Memory B cell (primary cell): ENCODE results near the gene MUC15.

Experiments used
- ATAC-seq: fragments of 150-1000 bp; cut with Tn5 transposase; 2 replicates; pipeline ENCODE4 v1.10.0; 2021; ENCODE audit warnings: low read depth, mild to moderate bottlenecking, moderate library complexity
- DNase-seq, 2 donors: peaks; one replicate each; pipeline ENCODE4 v3.0.0; 2022; ENCODE audit warnings: low spot score in 2 of 2
- H3K27ac Mint-ChIP-seq: one replicate; pipeline ENCODE4 v1.8.0; 2022; ENCODE audit warnings: mild to moderate bottlenecking, moderate library complexity, mixed read lengths
- H3K27me3 Mint-ChIP-seq: one replicate; pipeline ENCODE4 v1.8.0; 2022; ENCODE audit warnings: mixed read lengths
- H3K36me3 Mint-ChIP-seq: one replicate; pipeline ENCODE4 v1.8.0; 2022; ENCODE audit warnings: mild to moderate bottlenecking, mixed read lengths
- H3K4me1 Mint-ChIP-seq: one replicate; pipeline ENCODE4 v1.8.0; 2022; ENCODE audit warnings: mixed read lengths
- H3K4me3 Mint-ChIP-seq: one replicate; pipeline ENCODE4 v1.8.0; 2022; ENCODE audit warnings: mild to moderate bottlenecking, moderate library complexity, mixed read lengths
- H3K9me3 Mint-ChIP-seq: one replicate; pipeline ENCODE4 v1.8.0; 2022; ENCODE audit warnings: mixed read lengths

Gene MUC15

GRCh38 chr11:26587073-26587472, 15.0 kb upstream of the MUC15 start:
- Mint-ChIP-seq H3K4me1 (no peaks in the 10 kb centered on the region), H3K27ac (no peak overlapping the region), H3K9me3 (no peaks in the 10 kb centered on the region), H3K4me3 (no peak overlapping the region), H3K36me3 (no peaks in the 10 kb centered on the region), H3K27me3 (no peaks in the 10 kb centered on the region)
- ATAC-seq (no peak), DNase-seq (no peak)

GRCh38 chr11:26584818-26585217, 12.8 kb upstream of the MUC15 start:
- Mint-ChIP-seq H3K4me1 (no peaks in the 10 kb centered on the region), H3K27ac (no peak overlapping the region), H3K9me3 (no peaks in the 10 kb centered on the region), H3K4me3 (no peak overlapping the region), H3K36me3 (no peaks in the 10 kb centered on the region), H3K27me3 (no peaks in the 10 kb centered on the region)
- no peak for DNase-seq
- ATAC-seq = no peak

- Mint-ChIP-seq H3K9me3 (no peaks in the 10 kb centered on the region), H3K4me3 (no peak overlapping the region), H3K27me3 (no peaks in the 10 kb centered on the region), H3K27ac (no peak overlapping the region), H3K36me3 (no peaks in the 10 kb centered on the region), H3K4me1 (no peaks in the 10 kb centered on the region)
- no peak for DNase-seq
- no peak for ATAC-seq
These were observed 11.5 kb upstream of the MUC15 start for GRCh38 chr11:26583550-26583949.

- ATAC-seq (no peak), DNase-seq (no peak)
- Mint-ChIP-seq H3K9me3 (no peaks in the 10 kb centered on the region), H3K36me3 (no peaks in the 10 kb centered on the region), H3K27ac (no peak overlapping the region), H3K4me1 (no peaks in the 10 kb centered on the region), H3K27me3 (no peaks in the 10 kb centered on the region), H3K4me3 (no peak overlapping the region)
These were observed 8.9 kb upstream of the MUC15 start for GRCh38 chr11:26580929-26581328.

GRCh38 chr11:26579683-26580082, 7.6 kb upstream of the MUC15 start:
- Mint-ChIP-seq H3K36me3 (no peaks in the 10 kb centered on the region), H3K4me3 (no peak overlapping the region), H3K4me1 (no peaks in the 10 kb centered on the region), H3K27ac (no peak overlapping the region), H3K9me3 (no peaks in the 10 kb centered on the region), H3K27me3 (no peaks in the 10 kb centered on the region)
- ATAC-seq (no peak), DNase-seq (no peak)

- ATAC-seq = no peak
- H3K27me3 Mint-ChIP-seq = no peaks in the 10 kb centered on the region
- H3K36me3 Mint-ChIP-seq = no peaks in the 10 kb centered on the region
- no peak overlapping the region for H3K27ac Mint-ChIP-seq
- H3K4me3 Mint-ChIP-seq = no peak overlapping the region
- DNase-seq = no peak
- no peaks in the 10 kb centered on the region for H3K9me3 Mint-ChIP-seq
- no peaks in the 10 kb centered on the region for H3K4me1 Mint-ChIP-seq
These were observed 7.1 kb upstream of the MUC15 start for GRCh38 chr11:26578998-26579661.

- H3K36me3 Mint-ChIP-seq = no peaks in the 10 kb centered on the region
- no peaks in the 10 kb centered on the region for H3K27me3 Mint-ChIP-seq
- DNase-seq (no peak), ATAC-seq (no peak)
- H3K4me3 Mint-ChIP-seq = no peak overlapping the region
- H3K9me3 Mint-ChIP-seq = no peaks in the 10 kb centered on the region
- no peak overlapping the region for H3K27ac Mint-ChIP-seq
- no peaks in the 10 kb centered on the region for H3K4me1 Mint-ChIP-seq
These were observed 3.9 kb upstream of the MUC15 start for GRCh38 chr11:26575946-26576345.

- Mint-ChIP-seq H3K4me1 (no peaks in the 10 kb centered on the region), H3K4me3 (no peak overlapping the region), H3K36me3 (no peaks in the 10 kb centered on the region), H3K9me3 (no peaks in the 10 kb centered on the region), H3K27me3 (no peaks in the 10 kb centered on the region), H3K27ac (no peak overlapping the region)
- DNase-seq (no peak), ATAC-seq (no peak)
These were observed 1.8 kb upstream of the MUC15 start for GRCh38 chr11:26573896-26574295.

GRCh38 chr11:26572770-26573402, 823 bp upstream of the MUC15 start:
- Mint-ChIP-seq H3K4me3 (no peak overlapping the region), H3K9me3 (no peaks in the 10 kb centered on the region), H3K4me1 (no peaks in the 10 kb centered on the region), H3K27me3 (no peaks in the 10 kb centered on the region), H3K27ac (no peak overlapping the region), H3K36me3 (no peaks in the 10 kb centered on the region)
- ATAC-seq (no peak), DNase-seq (no peak)

- no peak overlapping the region for H3K27ac Mint-ChIP-seq
- no peaks in the 10 kb centered on the region for H3K27me3 Mint-ChIP-seq
- no peaks in the 10 kb centered on the region for H3K9me3 Mint-ChIP-seq
- no peaks in the 10 kb centered on the region for H3K36me3 Mint-ChIP-seq
- ATAC-seq (no peak), DNase-seq (no peak)
- H3K4me1 Mint-ChIP-seq = no peaks in the 10 kb centered on the region
- H3K4me3 Mint-ChIP-seq = no peak overlapping the region
These were observed 2.4 kb downstream of the MUC15 start for GRCh38 chr11:26569646-26570045.

GRCh38 chr11:26558190-26558589, 13.9 kb downstream of the MUC15 start:
- peaks cover 6% of the 10 kb centered on the region for H3K9me3 Mint-ChIP-seq
- H3K27ac Mint-ChIP-seq = no peak overlapping the region
- ATAC-seq = no peak
- DNase-seq = no peak
- H3K27me3 Mint-ChIP-seq = no peaks in the 10 kb centered on the region
- no peak overlapping the region for H3K4me3 Mint-ChIP-seq
- H3K4me1 Mint-ChIP-seq = no peaks in the 10 kb centered on the region
- no peaks in the 10 kb centered on the region for H3K36me3 Mint-ChIP-seq

- H3K4me3 Mint-ChIP-seq = no peak overlapping the region
- no peak overlapping the region for H3K27ac Mint-ChIP-seq
- no peaks in the 10 kb centered on the region for H3K27me3 Mint-ChIP-seq
- peaks cover 6% of the 10 kb centered on the region for H3K9me3 Mint-ChIP-seq
- no peaks in the 10 kb centered on the region for H3K4me1 Mint-ChIP-seq
- no peaks in the 10 kb centered on the region for H3K36me3 Mint-ChIP-seq
- ATAC-seq (no peak), DNase-seq (no peak)
These were observed 14.4 kb downstream of the MUC15 start for GRCh38 chr11:26557666-26558065.

GRCh38 chr11:26556582-26556981, 15.5 kb downstream of the MUC15 start:
- Mint-ChIP-seq H3K36me3 (no peaks in the 10 kb centered on the region), H3K27ac (no peak overlapping the region), H3K4me1 (no peaks in the 10 kb centered on the region), H3K4me3 (no peak overlapping the region), H3K27me3 (no peaks in the 10 kb centered on the region), H3K9me3 (peaks cover 6% of the 10 kb centered on the region)
- ATAC-seq (no peak), DNase-seq (no peak)

GRCh38 chr11:26554455-26554854, 17.6 kb downstream of the MUC15 start:
- no peaks in the 10 kb centered on the region for H3K4me1 Mint-ChIP-seq
- peaks cover 6% of the 10 kb centered on the region for H3K9me3 Mint-ChIP-seq
- no peak overlapping the region for H3K4me3 Mint-ChIP-seq
- H3K27ac Mint-ChIP-seq = no peak overlapping the region
- ATAC-seq = no peak
- no peaks in the 10 kb centered on the region for H3K36me3 Mint-ChIP-seq
- no peak for DNase-seq
- H3K27me3 Mint-ChIP-seq = no peaks in the 10 kb centered on the region

GRCh38 chr11:26553182-26553581, 18.9 kb downstream of the MUC15 start:
- DNase-seq (no peak), ATAC-seq (no peak)
- Mint-ChIP-seq H3K36me3 (no peaks in the 10 kb centered on the region), H3K27me3 (no peaks in the 10 kb centered on the region), H3K27ac (no peak overlapping the region), H3K9me3 (peaks cover 7% of the 10 kb centered on the region), H3K4me1 (no peaks in the 10 kb centered on the region), H3K4me3 (no peak overlapping the region)
